ENCODE results near the gene ZEB1.

Gene ZEB1

GRCh38 chr10:31393844-31394243 lies 74.8 kb downstream of the ZEB1 start:
- H3K4me3 ChIP-seq (ENCODE audit: low read depth, low read length) = no peak overlapping the region
- no peaks in the 10 kb centered on the region for H3K9me3 ChIP-seq (ENCODE audit: severe bottlenecking)
- no peaks in the 10 kb centered on the region for H3K27me3 ChIP-seq (ENCODE audit: insufficient read depth, low read depth, severe bottlenecking)
- no peak for TF ChIP-seq CTCF (IDR thresholded peaks at IDR 0.05; ENCODE audit: low read depth, low read length)
- no peak for DNase-seq
- H3K27ac ChIP-seq = no peak overlapping the region
- no peaks in the 10 kb centered on the region for H3K36me3 ChIP-seq

- Histone ChIP-seq H3K27ac (no peak overlapping the region), H3K9me3 (ENCODE audit: severe bottlenecking) (no peaks in the 10 kb centered on the region), H3K27me3 (ENCODE audit: insufficient read depth, low read depth, severe bottlenecking) (no peaks in the 10 kb centered on the region), H3K36me3 (no peaks in the 10 kb centered on the region), H3K4me3 (ENCODE audit: low read depth, low read length) (no peak overlapping the region)
- DNase-seq = no peak
- TF ChIP-seq CTCF (IDR thresholded peaks at IDR 0.05; ENCODE audit: low read depth, low read length) = no peak
Observed at GRCh38 chr10:31395695-31396094, 76.7 kb downstream of the ZEB1 start.

GRCh38 chr10:31396376-31396775 lies 77.4 kb downstream of the ZEB1 start:
- Histone ChIP-seq H3K27me3 (ENCODE audit: insufficient read depth, low read depth, severe bottlenecking) (no peaks in the 10 kb centered on the region), H3K9me3 (ENCODE audit: severe bottlenecking) (no peaks in the 10 kb centered on the region), H3K4me3 (ENCODE audit: low read depth, low read length) (no peak overlapping the region), H3K27ac (no peak overlapping the region), H3K36me3 (no peaks in the 10 kb centered on the region)
- DNase-seq = no peak
- TF ChIP-seq CTCF (IDR thresholded peaks at IDR 0.05; ENCODE audit: low read depth, low read length) = no peak

- Histone ChIP-seq H3K4me3 (ENCODE audit: low read depth, low read length) (no peak overlapping the region), H3K36me3 (no peaks in the 10 kb centered on the region), H3K27ac (no peak overlapping the region), H3K9me3 (ENCODE audit: severe bottlenecking) (no peaks in the 10 kb centered on the region), H3K27me3 (ENCODE audit: insufficient read depth, low read depth, severe bottlenecking) (no peaks in the 10 kb centered on the region)
- no peak for DNase-seq
- TF ChIP-seq CTCF (IDR thresholded peaks at IDR 0.05; ENCODE audit: low read depth, low read length) = no peak
Observed at GRCh38 chr10:31397852-31398251, 78.8 kb downstream of the ZEB1 start.

- Histone ChIP-seq H3K36me3 (no peaks in the 10 kb centered on the region), H3K27me3 (ENCODE audit: insufficient read depth, low read depth, severe bottlenecking) (no peaks in the 10 kb centered on the region), H3K4me3 (ENCODE audit: low read depth, low read length) (no peak overlapping the region), H3K27ac (no peak overlapping the region), H3K9me3 (ENCODE audit: severe bottlenecking) (no peaks in the 10 kb centered on the region)
- TF ChIP-seq CTCF (IDR thresholded peaks at IDR 0.05; ENCODE audit: low read depth, low read length) = no peak
- DNase-seq = no peak
Observed at GRCh38 chr10:31399171-31399570, 80.2 kb downstream of the ZEB1 start.

GRCh38 chr10:31399631-31400030 lies 80.6 kb downstream of the ZEB1 start:
- no peak overlapping the region for H3K4me3 ChIP-seq (ENCODE audit: low read depth, low read length)
- H3K9me3 ChIP-seq (ENCODE audit: severe bottlenecking) = no peaks in the 10 kb centered on the region
- H3K27me3 ChIP-seq (ENCODE audit: insufficient read depth, low read depth, severe bottlenecking) = no peaks in the 10 kb centered on the region
- no peak for DNase-seq
- H3K36me3 ChIP-seq = no peaks in the 10 kb centered on the region
- no peak for TF ChIP-seq CTCF (IDR thresholded peaks at IDR 0.05; ENCODE audit: low read depth, low read length)
- H3K27ac ChIP-seq = no peak overlapping the region

Measured in WERI-Rb-1 (cell line).